ENCODE data around the gene CD244.

The CD244 gene

GRCh38 chr1:160850993-160851392 lies 11.7 kb downstream of the CD244 start:
- DNase-seq (ENCODE audit: low read depth in 1 of 2, low spot score in 1 of 2), result no peak

GRCh38 chr1:160850541-160850940 lies 12.1 kb downstream of the CD244 start:
- no peaks in the 10 kb centered on the region for H3K27me3 ChIP-seq (ENCODE audit: insufficient read depth, poor library complexity, severe bottlenecking)
- H3K27ac ChIP-seq (replicated peaks), result no peak overlapping the region
- H3K4me3 ChIP-seq (replicated peaks; ENCODE audit: insufficient read depth, low read length), result no peak overlapping the region
- TF ChIP-seq POLR2AphosphoS5 (IDR thresholded peaks at IDR 0.05; ENCODE audit: low read depth) (no peak), REST (IDR thresholded peaks at IDR 0.05; ENCODE audit: insufficient replicate concordance, low read depth) (no peak), SPI1 (IDR thresholded peaks at IDR 0.05; ENCODE audit: borderline replicate concordance, low read depth) (no peak), GABPA (IDR thresholded peaks at IDR 0.05; ENCODE audit: low read depth) (no peak), CTCF (IDR thresholded peaks at IDR 0.05; ENCODE audit: insufficient read depth, low read length) (no peak)
- no peak for DNase-seq (ENCODE audit: low read depth in 1 of 2, low spot score in 1 of 2)

More at GRCh38 chr1:160850993-160851392, 11.7 kb downstream of the CD244 start:
- Histone ChIP-seq H3K27me3 (ENCODE audit: insufficient read depth, poor library complexity, severe bottlenecking) (no peaks in the 10 kb centered on the region), H3K27ac (replicated peaks) (no peak overlapping the region), H3K4me3 (replicated peaks; ENCODE audit: insufficient read depth, low read length) (no peak overlapping the region)
- no peak for TF ChIP-seq CTCF (IDR thresholded peaks at IDR 0.05; ENCODE audit: insufficient read depth, low read length)
- no peak for TF ChIP-seq REST (IDR thresholded peaks at IDR 0.05; ENCODE audit: insufficient replicate concordance, low read depth)
- TF ChIP-seq POLR2AphosphoS5 (IDR thresholded peaks at IDR 0.05; ENCODE audit: low read depth), result no peak
- TF ChIP-seq SPI1 (IDR thresholded peaks at IDR 0.05; ENCODE audit: borderline replicate concordance, low read depth), result no peak
- TF ChIP-seq GABPA (IDR thresholded peaks at IDR 0.05; ENCODE audit: low read depth), result no peak

- no peak overlapping the region for H3K27ac ChIP-seq (replicated peaks)
- DNase-seq (ENCODE audit: low read depth in 1 of 2, low spot score in 1 of 2), result no peak
- TF ChIP-seq POLR2AphosphoS5 (IDR thresholded peaks at IDR 0.05; ENCODE audit: low read depth), result no peak
- TF ChIP-seq GABPA (IDR thresholded peaks at IDR 0.05; ENCODE audit: low read depth), result no peak
- no peak overlapping the region for H3K4me3 ChIP-seq (replicated peaks; ENCODE audit: insufficient read depth, low read length)
- H3K27me3 ChIP-seq (ENCODE audit: insufficient read depth, poor library complexity, severe bottlenecking), result no peaks in the 10 kb centered on the region
Measured at GRCh38 chr1:160846281-160846680, 16.4 kb downstream of the CD244 start.

- H3K27ac ChIP-seq (replicated peaks), result peak overlapping the region; percentile 16
- DNase-seq (ENCODE audit: low read depth in 1 of 2, low spot score in 1 of 2), result no peak
- no peak overlapping the region for H3K4me3 ChIP-seq (replicated peaks; ENCODE audit: insufficient read depth, low read length)
- TF ChIP-seq POLR2AphosphoS5 (IDR thresholded peaks at IDR 0.05; ENCODE audit: low read depth), result no peak
- TF ChIP-seq GABPA (IDR thresholded peaks at IDR 0.05; ENCODE audit: low read depth), result no peak
- H3K27me3 ChIP-seq (ENCODE audit: insufficient read depth, poor library complexity, severe bottlenecking), result no peaks in the 10 kb centered on the region
Measured at GRCh38 chr1:160844447-160845232, 18.0 kb downstream of the CD244 start.
